Natural killer cell (primary cell): Measurements from ENCODE around the gene SIGLEC7. TPM values are rescaled to one million over a fixed set of nuclear protein-coding genes. Genes with fewer than 3 reads are reported as not detected.

Experiments used
- ATAC-seq, 3 donors: fragments of 150-1000 bp in 2 of 3; fragments of 200-7000 bp in 1 of 3; cut with Tn5 transposase; 1 replicate in 1 of 3; 2 replicates in 2 of 3; pipeline ENCODE4 v1.10.0; 2021; ENCODE audit warnings: mild to moderate bottlenecking in 2 of 3, moderate library complexity in 2 of 3
- DNase-seq, 2 donors: peaks; one replicate each; pipeline versions ENCODE4 v3.0.0 to v3.0.0-alpha.2; 2013 to 2021; ENCODE audit warnings: mixed read lengths in 1 of 2
- H3K27ac ChIP-seq: one replicate; pipeline ENCODE4 v1.5.1; 2013; ENCODE audit warnings: mild to moderate bottlenecking, low read length
- H3K27me3 ChIP-seq: one replicate; pipeline ENCODE4 v1.6.1; 2013; ENCODE audit warnings: low read length; ENCODE audit not compliant: control insufficient read depth, insufficient read depth
- H3K36me3 ChIP-seq: one replicate; pipeline ENCODE4 v1.6.1; 2013; ENCODE audit warnings: low read length; ENCODE audit not compliant: control insufficient read depth, insufficient read depth
- H3K4me1 ChIP-seq: one replicate; pipeline ENCODE4 v1.6.1; 2013; ENCODE audit warnings: low read length; ENCODE audit not compliant: control insufficient read depth, insufficient read depth
- H3K4me3 ChIP-seq: one replicate; pipeline ENCODE4 v1.5.1; 2013; ENCODE audit warnings: low read length
- H3K9me3 ChIP-seq: one replicate; pipeline ENCODE4 v1.6.1; 2013; ENCODE audit warnings: low read length; ENCODE audit not compliant: control insufficient read depth, insufficient read depth
- H3K27ac Mint-ChIP-seq, 2 donors: one replicate each; pipeline ENCODE4 v1.8.0; 2022; ENCODE audit warnings: mild to moderate bottlenecking in 2 of 2, mixed read lengths in 2 of 2, moderate library complexity in 1 of 2
- H3K27me3 Mint-ChIP-seq, 2 donors: one replicate each; pipeline ENCODE4 v1.8.0; 2022; ENCODE audit warnings: low read depth in 2 of 2, mixed read lengths in 2 of 2
- H3K36me3 Mint-ChIP-seq: one replicate; pipeline ENCODE4 v1.8.0; 2022; ENCODE audit warnings: mixed read lengths
- H3K4me1 Mint-ChIP-seq, 2 donors: one replicate each; pipeline ENCODE4 v1.8.0; 2022; ENCODE audit warnings: mixed read lengths in 2 of 2
- H3K4me3 Mint-ChIP-seq: one replicate; pipeline ENCODE4 v1.8.0; 2022; ENCODE audit warnings: mild to moderate bottlenecking, moderate library complexity, mixed read lengths
- H3K9me3 Mint-ChIP-seq, 2 donors: one replicate each; pipeline ENCODE4 v1.8.0; 2022; ENCODE audit warnings: mixed read lengths in 2 of 2
- WGBS: methylation state at CpG from one replicate; pipeline ENCODE4 v1.1.7; 2013; ENCODE audit warnings: missing lambda C conversion rate; ENCODE audit not compliant: insufficient coverage; 5-methylcytosine and 5-hydroxymethylcytosine counted together
- intact Hi-C: fragments of 100-400 bp; cut with micrococcal nuclease; formaldehyde crosslinking; loops from one replicate; pipeline ENCODE4 v1.14.2; 2022
- total RNA-seq, 4 donors: library from RNA; stranded (reverse); fragments of 120-200 nt in 1 of 4; gene quantifications; one replicate each; pipeline versions ENCODE4 v1.2.3 to v1.2.4, GENCODE V29; 2013 to 2022
- TF ChIP-seq, protein P1 (sequence below): fragments of 200-600 bp; IDR thresholded peaks from one replicate; pipeline ENCODE4 v1.8.0; 2022; ENCODE audit warnings: antibody characterized with exemption

Gene SIGLEC7
- total RNA-seq, 3 donors from 2014 or later (not counting 1 experiment from before 2014, with no cell fraction given), result 48.6 to 56.0 (median 49.5) TPM

DNA sequence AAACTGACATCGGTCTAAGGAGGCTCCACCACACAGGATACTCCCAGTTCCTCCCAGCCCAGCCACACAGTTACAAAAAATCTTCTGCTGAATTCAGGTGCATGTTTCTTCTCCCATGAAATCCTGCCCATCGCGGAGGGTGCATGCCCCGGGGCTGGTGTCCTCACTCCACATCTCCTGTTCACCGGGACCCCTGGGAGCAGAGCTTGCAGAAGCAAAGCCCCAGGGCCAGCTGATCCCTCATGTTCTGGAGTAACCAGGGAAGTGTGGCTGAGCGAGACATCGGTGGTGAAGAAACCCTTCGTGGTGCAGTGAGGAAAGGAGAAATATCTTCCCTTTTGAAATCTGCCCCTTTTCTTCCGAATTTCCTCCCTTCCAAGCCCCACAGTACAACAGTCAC lies 18.3 kb upstream of the SIGLEC7 start:
- Histone ChIP-seq H3K4me3 (peak overlapping the region; percentile 19), H3K27me3 (no peaks in the 10 kb centered on the region), H3K9me3 (no peaks in the 10 kb centered on the region), H3K36me3 (no peaks in the 10 kb centered on the region), H3K4me1 (peaks cover 97% of the 10 kb centered on the region), H3K27ac (peak overlapping the region; percentile 91)
- ATAC-seq (no peak), DNase-seq (no peak)
- no peaks in the 10 kb centered on the region for H3K27me3 Mint-ChIP-seq
- no peaks in the 10 kb centered on the region for H3K36me3 Mint-ChIP-seq
- H3K9me3 Mint-ChIP-seq, result no peaks in the 10 kb centered on the region
- intact Hi-C loops, result loop anchor here (5.0 kb wide), 1 partner anchor 43 kb away; no protein-coding TSS in a partner anchor
- H3K4me3 Mint-ChIP-seq, result peak overlapping the region; percentile 87
- peak overlapping the region; percentile 94 to 96 for H3K27ac Mint-ChIP-seq
- H3K4me1 Mint-ChIP-seq, result peaks cover 77 to 93% of the 10 kb centered on the region in 2 donors
- TF ChIP-seq, protein P1, sequence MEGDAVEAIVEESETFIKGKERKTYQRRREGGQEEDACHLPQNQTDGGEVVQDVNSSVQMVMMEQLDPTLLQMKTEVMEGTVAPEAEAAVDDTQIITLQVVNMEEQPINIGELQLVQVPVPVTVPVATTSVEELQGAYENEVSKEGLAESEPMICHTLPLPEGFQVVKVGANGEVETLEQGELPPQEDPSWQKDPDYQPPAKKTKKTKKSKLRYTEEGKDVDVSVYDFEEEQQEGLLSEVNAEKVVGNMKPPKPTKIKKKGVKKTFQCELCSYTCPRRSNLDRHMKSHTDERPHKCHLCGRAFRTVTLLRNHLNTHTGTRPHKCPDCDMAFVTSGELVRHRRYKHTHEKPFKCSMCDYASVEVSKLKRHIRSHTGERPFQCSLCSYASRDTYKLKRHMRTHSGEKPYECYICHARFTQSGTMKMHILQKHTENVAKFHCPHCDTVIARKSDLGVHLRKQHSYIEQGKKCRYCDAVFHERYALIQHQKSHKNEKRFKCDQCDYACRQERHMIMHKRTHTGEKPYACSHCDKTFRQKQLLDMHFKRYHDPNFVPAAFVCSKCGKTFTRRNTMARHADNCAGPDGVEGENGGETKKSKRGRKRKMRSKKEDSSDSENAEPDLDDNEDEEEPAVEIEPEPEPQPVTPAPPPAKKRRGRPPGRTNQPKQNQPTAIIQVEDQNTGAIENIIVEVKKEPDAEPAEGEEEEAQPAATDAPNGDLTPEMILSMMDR, result no peak
- WGBS, result 53% methylated on average over 9 of the region's 9 CpGs

DNA sequence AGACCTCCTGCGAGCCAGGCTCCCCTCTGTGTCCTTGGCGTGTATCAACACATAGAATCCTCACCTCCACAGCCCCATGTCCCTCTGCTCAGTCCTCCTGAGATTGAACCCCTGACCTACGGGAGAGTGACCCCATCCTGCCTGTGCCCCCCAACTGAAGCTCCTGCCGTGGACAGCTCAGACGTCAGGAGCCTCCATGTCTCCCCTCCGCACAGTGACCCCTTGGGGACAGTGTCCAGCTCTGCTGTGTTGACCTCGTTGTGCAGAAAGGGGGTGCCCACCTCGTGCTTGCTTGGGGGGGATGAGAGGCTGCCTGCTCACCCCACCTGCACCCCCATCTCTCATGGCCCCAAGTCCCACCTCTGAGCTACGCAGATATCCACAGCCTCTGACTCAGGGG lies 17.9 kb upstream of the SIGLEC7 start:
- TF ChIP-seq, protein P1, result no peak
- no peaks in the 10 kb centered on the region for H3K9me3 Mint-ChIP-seq
- peak overlapping the region; percentile 94 to 96 for H3K27ac Mint-ChIP-seq
- no peaks in the 10 kb centered on the region for H3K36me3 Mint-ChIP-seq
- ATAC-seq (no peak), DNase-seq (no peak)
- 88% methylated on average over 6 of the region's 9 CpGs for WGBS
- intact Hi-C loops, result loop anchor here (5.0 kb wide), 1 partner anchor 43 kb away; no protein-coding TSS in a partner anchor
- Histone ChIP-seq H3K36me3 (no peaks in the 10 kb centered on the region), H3K9me3 (no peaks in the 10 kb centered on the region), H3K27ac (peak overlapping the region; percentile 91), H3K4me1 (peaks cover 98% of the 10 kb centered on the region), H3K27me3 (no peaks in the 10 kb centered on the region), H3K4me3 (peak overlapping the region; percentile 19)
- no peaks in the 10 kb centered on the region for H3K27me3 Mint-ChIP-seq
- peak overlapping the region; percentile 87 for H3K4me3 Mint-ChIP-seq
- H3K4me1 Mint-ChIP-seq, result peaks cover 77 to 91% of the 10 kb centered on the region in 2 donors

DNA sequence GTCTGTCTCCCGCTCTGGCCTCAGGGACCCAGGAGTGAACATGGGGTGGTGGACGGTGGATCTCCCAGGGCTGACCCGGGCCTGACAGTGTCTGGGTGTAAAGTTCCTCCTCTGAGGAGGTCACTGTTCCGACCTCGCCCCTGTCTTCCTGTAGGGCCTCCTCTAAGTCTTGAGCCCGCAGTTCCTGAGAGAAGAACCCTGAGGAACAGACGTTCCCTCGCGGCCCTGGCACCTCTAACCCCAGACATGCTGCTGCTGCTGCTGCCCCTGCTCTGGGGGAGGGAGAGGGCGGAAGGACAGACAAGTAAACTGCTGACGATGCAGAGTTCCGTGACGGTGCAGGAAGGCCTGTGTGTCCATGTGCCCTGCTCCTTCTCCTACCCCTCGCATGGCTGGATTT lies 17.4 kb upstream of the SIGLEC7 start, which contains the start of gene SIGLEC9:
SIGLEC9 (plus strand) TSS at position 178 of the 400 bp plus-strand sequence; CDS start at position 247, 69 bp downstream.
- Histone ChIP-seq H3K27ac (peak within 1 kb of the TSS; percentile 91), H3K9me3 (no peaks in the 10 kb centered on the region), H3K36me3 (no peaks in the 10 kb centered on the region), H3K4me1 (peaks cover 98% of the 10 kb centered on the region), H3K4me3 (peak within 1 kb of the TSS; percentile 49), H3K27me3 (no peaks in the 10 kb centered on the region)
- Mint-ChIP-seq H3K9me3 (no peaks in the 10 kb centered on the region), H3K27me3 (no peaks in the 10 kb centered on the region), H3K4me1 (peaks cover 80 to 90% of the 10 kb centered on the region in 2 donors), H3K4me3 (peak within 1 kb of the TSS; percentile 88), H3K36me3 (no peaks in the 10 kb centered on the region), H3K27ac (peak within 1 kb of the TSS; percentile 94 to 96)
- intact Hi-C loops, result loop anchor here (5.0 kb wide), 1 partner anchor 43 kb away; no protein-coding TSS in a partner anchor
- ATAC-seq (peak; percentile 34 to 39 (median 34)), DNase-seq (no peak)
- WGBS, result 55% methylated on average over 14 of the region's 14 CpGs
- TF ChIP-seq, protein P1, result no peak
